Astrocyte (in vitro differentiated cells and primary cell): ENCODE results near the gene PDGFD. TPM values are rescaled to one million over a fixed set of nuclear protein-coding genes. Genes with fewer than 3 reads are reported as not detected.

ENCODE experiments used
- DNase-seq: peaks from one replicate; pipeline ENCODE4 v3.0.0-alpha.2; 2010; ENCODE audit warnings: low read depth
- FAIRE-seq: peaks from 2 replicates; lab custom pipeline; 2011; peaks lifted over from hg19 to GRCh38; lab: Jason Lieb, UNC
- H2AFZ ChIP-seq: 2 replicates; pipeline ENCODE4 v1.6.0; 2012; ENCODE audit warnings: low read depth, low read length, inconsistent platforms
- H3K27ac ChIP-seq: 2 replicates; pipeline ENCODE4 v1.5.1; 2011; ENCODE audit warnings: low read depth, low read length, inconsistent platforms
- H3K27me3 ChIP-seq: 2 replicates; pipeline ENCODE4 v1.6.0; 2011; ENCODE audit warnings: low read length, inconsistent platforms; ENCODE audit not compliant: insufficient read depth
- H3K36me3 ChIP-seq: 2 replicates; pipeline ENCODE4 v1.5.1; 2011; ENCODE audit warnings: low read length, inconsistent platforms; ENCODE audit not compliant: insufficient read depth
- H3K4me1 ChIP-seq: 2 replicates; pipeline ENCODE4 v1.5.1; 2011; ENCODE audit warnings: low read length, inconsistent platforms; ENCODE audit not compliant: insufficient read depth
- H3K4me2 ChIP-seq: 2 replicates; pipeline ENCODE4 v1.6.0; 2012; ENCODE audit warnings: low read length, inconsistent platforms
- H3K4me3 ChIP-seq: 2 replicates; pipeline ENCODE4 v1.5.1; 2011; ENCODE audit warnings: low read depth, mild to moderate bottlenecking, low read length, inconsistent platforms; ENCODE audit not compliant: insufficient read depth
- H3K79me2 ChIP-seq: 2 replicates; pipeline ENCODE4 v1.6.0; 2012; ENCODE audit warnings: mild to moderate bottlenecking, low read length, inconsistent platforms; ENCODE audit not compliant: insufficient read depth
- H3K9ac ChIP-seq: 2 replicates; pipeline ENCODE4 v1.6.0; 2012; ENCODE audit warnings: mild to moderate bottlenecking, low read length, inconsistent platforms
- H3K9me3 ChIP-seq: 2 replicates; pipeline ENCODE4 v1.5.1; 2012; ENCODE audit warnings: low read depth, mild to moderate bottlenecking, low read length, inconsistent platforms; ENCODE audit not compliant: insufficient read depth
- H4K20me1 ChIP-seq: 2 replicates; pipeline ENCODE4 v1.6.0; 2012; ENCODE audit warnings: low read length, inconsistent platforms; ENCODE audit not compliant: insufficient read depth
- H3K27ac Mint-ChIP-seq: one replicate; pipeline ENCODE4 v1.8.0; 2021; ENCODE audit warnings: mild to moderate bottlenecking, mixed read lengths; ENCODE audit not compliant: unreplicated experiment
- H3K27me3 Mint-ChIP-seq: one replicate; pipeline ENCODE4 v1.8.0; 2021; ENCODE audit warnings: low read depth, mixed read lengths; ENCODE audit not compliant: unreplicated experiment
- H3K36me3 Mint-ChIP-seq: one replicate; pipeline ENCODE4 v1.8.0; 2021; ENCODE audit warnings: low read depth, mixed read lengths; ENCODE audit not compliant: unreplicated experiment
- H3K4me1 Mint-ChIP-seq: one replicate; pipeline ENCODE4 v1.8.0; 2021; ENCODE audit warnings: low read depth, mixed read lengths; ENCODE audit not compliant: unreplicated experiment
- H3K4me3 Mint-ChIP-seq: one replicate; pipeline ENCODE4 v1.8.0; 2021; ENCODE audit warnings: mild to moderate bottlenecking, moderate library complexity, mixed read lengths; ENCODE audit not compliant: unreplicated experiment
- H3K9me3 Mint-ChIP-seq: one replicate; pipeline ENCODE4 v1.8.0; 2021; ENCODE audit warnings: mild to moderate bottlenecking, mixed read lengths; ENCODE audit not compliant: unreplicated experiment
- EZH2 ChIP-seq: IDR thresholded peaks from 2 replicates; pipeline ENCODE4 v1.6.1; 2012; ENCODE audit warnings: mild to moderate bottlenecking, low read length, inconsistent platforms; ENCODE audit not compliant: insufficient read depth
- total RNA-seq: library from RNA; stranded (reverse); gene quantifications from 2 replicates; pipeline ENCODE4 v1.2.1, GENCODE V29; 2021
- TF ChIP-seq, protein P1 (sequence below): IDR thresholded peaks from 2 replicates; pipeline ENCODE4 v1.5.1; 2011; ENCODE audit warnings: low read depth, mild to moderate bottlenecking, inconsistent platforms, low read length, moderate library complexity; ENCODE audit not compliant: insufficient read depth

Gene PDGFD
- total RNA-seq, 1 donor from 2014 or later, result 2.6 TPM

DNA sequence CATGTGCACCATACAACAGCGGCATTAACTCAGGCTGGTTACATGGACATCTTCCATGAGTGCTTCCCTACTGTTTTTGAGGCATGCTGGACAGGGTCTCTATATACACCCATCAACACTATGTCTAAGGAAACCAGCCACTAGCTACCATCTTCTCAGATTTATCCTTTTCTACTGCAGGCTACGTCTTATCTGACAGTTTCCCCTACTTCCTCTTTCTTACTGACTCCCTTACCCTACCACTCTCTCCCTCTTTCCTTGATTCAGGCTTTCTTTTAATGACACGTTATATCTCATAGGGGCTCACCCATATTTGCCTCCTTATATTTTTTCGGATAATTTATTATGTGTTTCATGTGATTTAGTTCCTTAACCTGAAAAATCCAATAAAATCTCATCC is 85.7 kb downstream of the PDGFD start:
- TF ChIP-seq EZH2, result no peak
- TF ChIP-seq, protein P1, sequence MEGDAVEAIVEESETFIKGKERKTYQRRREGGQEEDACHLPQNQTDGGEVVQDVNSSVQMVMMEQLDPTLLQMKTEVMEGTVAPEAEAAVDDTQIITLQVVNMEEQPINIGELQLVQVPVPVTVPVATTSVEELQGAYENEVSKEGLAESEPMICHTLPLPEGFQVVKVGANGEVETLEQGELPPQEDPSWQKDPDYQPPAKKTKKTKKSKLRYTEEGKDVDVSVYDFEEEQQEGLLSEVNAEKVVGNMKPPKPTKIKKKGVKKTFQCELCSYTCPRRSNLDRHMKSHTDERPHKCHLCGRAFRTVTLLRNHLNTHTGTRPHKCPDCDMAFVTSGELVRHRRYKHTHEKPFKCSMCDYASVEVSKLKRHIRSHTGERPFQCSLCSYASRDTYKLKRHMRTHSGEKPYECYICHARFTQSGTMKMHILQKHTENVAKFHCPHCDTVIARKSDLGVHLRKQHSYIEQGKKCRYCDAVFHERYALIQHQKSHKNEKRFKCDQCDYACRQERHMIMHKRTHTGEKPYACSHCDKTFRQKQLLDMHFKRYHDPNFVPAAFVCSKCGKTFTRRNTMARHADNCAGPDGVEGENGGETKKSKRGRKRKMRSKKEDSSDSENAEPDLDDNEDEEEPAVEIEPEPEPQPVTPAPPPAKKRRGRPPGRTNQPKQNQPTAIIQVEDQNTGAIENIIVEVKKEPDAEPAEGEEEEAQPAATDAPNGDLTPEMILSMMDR, result no peak
- FAIRE-seq (no peak), DNase-seq (no peak)
- no peaks in the 10 kb centered on the region for H3K27me3 ChIP-seq
- Mint-ChIP-seq H3K27me3 (no peaks in the 10 kb centered on the region), H3K27ac (no peak overlapping the region), H3K36me3 (no peaks in the 10 kb centered on the region), H3K4me1 (peaks cover 4% of the 10 kb centered on the region), H3K9me3 (peaks cover 2% of the 10 kb centered on the region), H3K4me3 (no peak overlapping the region)
- no peaks in the 10 kb centered on the region for H4K20me1 ChIP-seq
- no peak overlapping the region for H3K9ac ChIP-seq
- no peak overlapping the region for H3K4me3 ChIP-seq
- no peaks in the 10 kb centered on the region for H3K9me3 ChIP-seq
- no peak overlapping the region for H3K27ac ChIP-seq
- H3K4me1 ChIP-seq, result no peaks in the 10 kb centered on the region
- no peak overlapping the region for H3K4me2 ChIP-seq
- H3K79me2 ChIP-seq, result no peaks in the 10 kb centered on the region
- H3K36me3 ChIP-seq, result no peaks in the 10 kb centered on the region
- H2AFZ ChIP-seq, result no peak overlapping the region

- Mint-ChIP-seq H3K4me3 (no peak overlapping the region), H3K27ac (no peak overlapping the region), H3K9me3 (peaks cover 2% of the 10 kb centered on the region), H3K36me3 (no peaks in the 10 kb centered on the region), H3K4me1 (peaks cover 4% of the 10 kb centered on the region), H3K27me3 (no peaks in the 10 kb centered on the region)
- no peaks in the 10 kb centered on the region for H4K20me1 ChIP-seq
- no peak for TF ChIP-seq EZH2
- TF ChIP-seq, protein P1, result no peak
- H3K4me2 ChIP-seq, result no peak overlapping the region
- FAIRE-seq, result no peak
- H2AFZ ChIP-seq, result no peak overlapping the region
- H3K27me3 ChIP-seq, result no peaks in the 10 kb centered on the region
- no peak overlapping the region for H3K27ac ChIP-seq
- no peaks in the 10 kb centered on the region for H3K79me2 ChIP-seq
- no peak for DNase-seq
- no peaks in the 10 kb centered on the region for H3K4me1 ChIP-seq
- H3K36me3 ChIP-seq, result no peaks in the 10 kb centered on the region
- no peaks in the 10 kb centered on the region for H3K9me3 ChIP-seq
- no peak overlapping the region for H3K9ac ChIP-seq
- H3K4me3 ChIP-seq, result no peak overlapping the region
These were observed 87.5 kb downstream of the PDGFD start for GRCh38 chr11:104076455-104076854.

GRCh38 chr11:104075706-104076105 is 88.2 kb downstream of the PDGFD start:
- Mint-ChIP-seq H3K27ac (no peak overlapping the region), H3K9me3 (peaks cover 2% of the 10 kb centered on the region), H3K4me3 (no peak overlapping the region), H3K36me3 (no peaks in the 10 kb centered on the region), H3K4me1 (peaks cover 4% of the 10 kb centered on the region), H3K27me3 (no peaks in the 10 kb centered on the region)
- no peak overlapping the region for H2AFZ ChIP-seq
- no peak overlapping the region for H3K4me2 ChIP-seq
- no peaks in the 10 kb centered on the region for H3K4me1 ChIP-seq
- H3K9ac ChIP-seq, result no peak overlapping the region
- no peak for TF ChIP-seq EZH2
- TF ChIP-seq, protein P1, result no peak
- H3K27me3 ChIP-seq, result no peaks in the 10 kb centered on the region
- no peak overlapping the region for H3K4me3 ChIP-seq
- FAIRE-seq, result no peak
- no peaks in the 10 kb centered on the region for H3K9me3 ChIP-seq
- no peak for DNase-seq
- H4K20me1 ChIP-seq, result no peaks in the 10 kb centered on the region
- H3K27ac ChIP-seq, result no peak overlapping the region
- H3K79me2 ChIP-seq, result no peaks in the 10 kb centered on the region
- H3K36me3 ChIP-seq, result no peaks in the 10 kb centered on the region
